OCI-LY1 (cell line): ENCODE data around the gene TYW1.
"Not testable (repeated sequence)": the region's sequence is repeated elsewhere in the genome, so short reads cannot be mapped to it uniquely, and the experiment has no call there.

Experiments
- EZH2 ChIP-seq: fragments of 200-600 bp; sonication (generic), shearing (Covaris generic); IDR thresholded peaks from 2 replicates; pipeline ENCODE4 v1.8.0; 2017; ENCODE audit warnings: borderline replicate concordance, mixed run types, mild to moderate bottlenecking, antibody characterized with exemption, low read length, moderate library complexity, mixed read lengths
- TF ChIP-seq, protein P1 (sequence below): fragments of 200-600 bp; sonication (generic), shearing (Covaris generic); IDR thresholded peaks from 2 replicates; pipeline ENCODE4 v1.5.1; 2017; ENCODE audit warnings: mild to moderate bottlenecking, antibody characterized with exemption, low read length, moderate library complexity, mixed read lengths

DNA sequence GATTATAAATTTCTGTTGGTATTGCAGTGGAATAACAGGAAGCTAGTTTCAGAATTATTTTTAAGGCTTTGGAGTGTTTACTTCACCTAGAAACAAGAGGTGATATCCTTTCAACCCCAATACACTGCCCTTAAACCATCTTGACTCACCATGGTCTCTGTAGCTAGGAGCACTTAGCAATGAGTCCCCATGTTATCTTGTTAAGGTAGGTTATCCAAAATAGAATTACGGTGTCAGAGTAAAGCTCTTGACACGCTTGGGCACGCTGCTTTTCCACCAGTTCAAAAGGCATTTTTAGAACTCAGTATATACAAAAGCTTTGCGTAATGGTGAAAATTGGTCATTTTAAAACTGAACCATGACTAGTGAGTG, 46.9 kb downstream of the TYW1 start:
- TF ChIP-seq, protein P1, sequence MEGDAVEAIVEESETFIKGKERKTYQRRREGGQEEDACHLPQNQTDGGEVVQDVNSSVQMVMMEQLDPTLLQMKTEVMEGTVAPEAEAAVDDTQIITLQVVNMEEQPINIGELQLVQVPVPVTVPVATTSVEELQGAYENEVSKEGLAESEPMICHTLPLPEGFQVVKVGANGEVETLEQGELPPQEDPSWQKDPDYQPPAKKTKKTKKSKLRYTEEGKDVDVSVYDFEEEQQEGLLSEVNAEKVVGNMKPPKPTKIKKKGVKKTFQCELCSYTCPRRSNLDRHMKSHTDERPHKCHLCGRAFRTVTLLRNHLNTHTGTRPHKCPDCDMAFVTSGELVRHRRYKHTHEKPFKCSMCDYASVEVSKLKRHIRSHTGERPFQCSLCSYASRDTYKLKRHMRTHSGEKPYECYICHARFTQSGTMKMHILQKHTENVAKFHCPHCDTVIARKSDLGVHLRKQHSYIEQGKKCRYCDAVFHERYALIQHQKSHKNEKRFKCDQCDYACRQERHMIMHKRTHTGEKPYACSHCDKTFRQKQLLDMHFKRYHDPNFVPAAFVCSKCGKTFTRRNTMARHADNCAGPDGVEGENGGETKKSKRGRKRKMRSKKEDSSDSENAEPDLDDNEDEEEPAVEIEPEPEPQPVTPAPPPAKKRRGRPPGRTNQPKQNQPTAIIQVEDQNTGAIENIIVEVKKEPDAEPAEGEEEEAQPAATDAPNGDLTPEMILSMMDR: not testable (repeated sequence)
- TF ChIP-seq EZH2: not testable (repeated sequence)
